GM12878 (cell line): ENCODE results near the gene ZNF823. TPM values are rescaled to one million over a fixed set of nuclear protein-coding genes. Genes with fewer than 3 reads are reported as not detected.

ENCODE experiments used
- ATAC-seq: fragments of 200-7000 bp; cut with Tn5 transposase; 3 replicates; pipeline ENCODE4 v1.9.1; 2020; ENCODE audit warnings: mild to moderate bottlenecking, moderate library complexity
- BruUV-seq: library from RNA; stranded (reverse); fragments of 400-500 nt; replicated peaks from 2 replicates; lab custom pipeline; 2021; lab: Mats Ljungman, UMichigan
- CTCF ChIA-PET: fragments of 300-600 bp; sonication (Branson Sonifier 250); formaldehyde crosslinking; extraction: SDS; loops from one replicate; lab custom pipeline; 2021; ENCODE audit warnings: inconsistent platforms; lab: Yijun Ruan, JAX
- POLR2A ChIA-PET: fragments of 350-600 bp; formaldehyde crosslinking; extraction: SDS; loops from one replicate; lab custom pipeline; 2021; ENCODE audit warnings: inconsistent platforms; lab: Charles Lee
- RAD21 ChIA-PET: fragments of 300-600 bp; sonication (Branson Sonifier 250); formaldehyde crosslinking; loops from one replicate; lab custom pipeline; 2023; ENCODE audit warnings: antibody characterized with exemption; ENCODE audit not compliant: unreplicated experiment; lab: Charles Lee
- SMC1A ChIA-PET: fragments of 300-600 bp; sonication (Branson Sonifier 250); formaldehyde crosslinking; loops from one replicate; lab custom pipeline; 2023; ENCODE audit not compliant: unreplicated experiment, uncharacterized antibody; lab: Charles Lee
- DNase-seq: peaks from one replicate; pipeline ENCODE4 v3.0.0-alpha.2; 2011; ENCODE audit warnings: low read depth, low spot score
- FAIRE-seq: peaks from 3 replicates; lab custom pipeline; 2011; peaks lifted over from hg19 to GRCh38; lab: Jason Lieb, UNC
- H2AFZ ChIP-seq: 2 replicates; pipeline ENCODE4 v1.6.0; 2011; ENCODE audit warnings: low read depth, low read length, control low read depth; ENCODE audit not compliant: control insufficient read depth
- H3K27ac ChIP-seq: 2 replicates; pipeline ENCODE4 v1.5.1; 2011; ENCODE audit warnings: control low read depth; ENCODE audit not compliant: control insufficient read depth, insufficient read depth
- H3K27me3 ChIP-seq, 2 experiments: replicated peaks in 1 of 2; 2 replicates each; pipeline versions ENCODE4 v1.6.0 to v1.6.1; 2011; ENCODE audit warnings: low read length in 1 of 2; ENCODE audit not compliant: control insufficient read depth in 2 of 2, insufficient read depth in 2 of 2
- H3K36me3 ChIP-seq, 2 experiments: 2 replicates each; pipeline ENCODE4 v1.5.1; 2011; ENCODE audit warnings: low read length in 1 of 2; ENCODE audit not compliant: control insufficient read depth in 2 of 2, insufficient read depth in 2 of 2
- H3K4me1 ChIP-seq: 2 replicates; pipeline ENCODE4 v1.6.1; 2011; ENCODE audit warnings: mild to moderate bottlenecking, low read length, moderate library complexity, mixed read lengths; ENCODE audit not compliant: control insufficient read depth, insufficient read depth
- H3K4me2 ChIP-seq: 2 replicates; pipeline ENCODE4 v1.6.0; 2011; ENCODE audit warnings: control low read depth; ENCODE audit not compliant: control insufficient read depth, insufficient read depth
- H3K4me3 ChIP-seq: fragments of 200-600 bp; sonication (generic); 2 replicates; pipeline ENCODE4 v1.5.1; 2016
- H3K79me2 ChIP-seq: 2 replicates; pipeline ENCODE4 v1.6.0; 2011; ENCODE audit warnings: low read length; ENCODE audit not compliant: control insufficient read depth, insufficient read depth
- H3K9ac ChIP-seq: 2 replicates; pipeline ENCODE4 v1.8.0; 2011; ENCODE audit warnings: low read length, control low read depth, mixed read lengths; ENCODE audit not compliant: control insufficient read depth, insufficient read depth
- H3K9me3 ChIP-seq: replicated peaks from 3 replicates; pipeline ENCODE4 v1.5.1; 2011; ENCODE audit warnings: mild to moderate bottlenecking, low read length; ENCODE audit not compliant: control insufficient read depth, insufficient read depth
- H4K20me1 ChIP-seq: 2 replicates; pipeline ENCODE4 v1.6.0; 2011; ENCODE audit not compliant: control insufficient read depth, insufficient read depth
- ATF7 ChIP-seq: fragments of 450-650 bp; IDR thresholded peaks from 2 replicates; pipeline ENCODE4 v1.6.1; 2016; ENCODE audit warnings: low read depth, mild to moderate bottlenecking
- BMI1 ChIP-seq: fragments of 450-650 bp; IDR thresholded peaks from 2 replicates; pipeline ENCODE4 v1.6.1; 2016; ENCODE audit warnings: mild to moderate bottlenecking, moderate library complexity, borderline replicate concordance
- GATAD2B ChIP-seq: fragments of 450-650 bp; conservative IDR thresholded peaks from 2 replicates; pipeline ENCODE4 v1.6.1; 2017; ENCODE audit warnings: low read depth, mild to moderate bottlenecking, moderate library complexity
- HDAC6 ChIP-seq: fragments of 200-600 bp; sonication (generic); IDR thresholded peaks from one replicate; pipeline ENCODE4 v1.8.0; 2017; ENCODE audit warnings: antibody characterized with exemption; ENCODE audit not compliant: unreplicated experiment
- HSF1 ChIP-seq: fragments of 150-350 bp; IDR thresholded peaks from 2 replicates; pipeline ENCODE4 v1.6.1; 2014; ENCODE audit warnings: mild to moderate bottlenecking, low read depth, low read length
- NKRF ChIP-seq: fragments of 450-650 bp; conservative IDR thresholded peaks from 2 replicates; pipeline ENCODE4 v1.6.1; 2017; ENCODE audit warnings: mild to moderate bottlenecking, moderate library complexity
- POLR2AphosphoS5 ChIP-seq: IDR thresholded peaks from 2 replicates; pipeline ENCODE4 v1.6.1; 2011; ENCODE audit warnings: mild to moderate bottlenecking, low read length, inconsistent platforms
- RUNX3 ChIP-seq: IDR thresholded peaks from 2 replicates; pipeline ENCODE4 v1.6.1; 2012; ENCODE audit warnings: low read length, inconsistent platforms
- SPI1 ChIP-seq: IDR thresholded peaks from 2 replicates; pipeline ENCODE4 v1.6.1; 2011; ENCODE audit warnings: low read depth, mild to moderate bottlenecking, low read length, moderate library complexity, borderline replicate concordance; ENCODE audit not compliant: insufficient read depth
- TARDBP ChIP-seq: IDR thresholded peaks from 2 replicates; pipeline ENCODE4 v1.6.1; 2016; ENCODE audit warnings: borderline replicate concordance
- ZBTB40 ChIP-seq: fragments of 450-650 bp; IDR thresholded peaks from 2 replicates; pipeline ENCODE4 v1.6.1; 2016; ENCODE audit warnings: mild to moderate bottlenecking, moderate library complexity, borderline replicate concordance
- WGBS: methylation state at CpG from one replicate; pipeline ENCODE4 v1.1.6; 2016; ENCODE audit warnings: low lambda C conversion rate; ENCODE audit not compliant: insufficient replicate concordance, insufficient coverage; ENCODE audit errors: missing lambda C conversion rate; 5-methylcytosine and 5-hydroxymethylcytosine counted together
- in situ Hi-C: fragments of 300-500 bp; cut with MboI; formaldehyde crosslinking; loops from 9 replicates; pipeline ENCODE4 v1.14.3; 2018; ENCODE audit warnings: mixed read lengths
- intact Hi-C: fragments of 100-400 bp; cut with micrococcal nuclease; formaldehyde crosslinking; loops from one replicate; pipeline ENCODE4 v1.14.2; 2022; ENCODE audit not compliant: unreplicated experiment
- polyA plus RNA-seq, 11 experiments: library from polyadenylated mRNA; depleted of rRNA in 4 of 11; unstranded in 6 of 11; stranded (reverse) in 5 of 11; fragments of >200 nt; fragmentation: Nextera tagmentation in 4 of 11; fragmentation: Illumina TruSeq in 1 of 11; extraction: Ambion mirVana in 4 of 11; extraction: Trizol in 1 of 11; gene quantifications; 1 replicate in 1 of 11; 2 replicates in 10 of 11; pipeline versions ENCODE4 v1.2.1 to v1.2.3, GENCODE V29; 2011 to 2016; ENCODE audit warnings: inconsistent platforms in 2 of 11, missing spikeins in 2 of 11, low read depth in 1 of 11
- total RNA-seq, 4 experiments: library from RNA; depleted of rRNA in 3 of 4; stranded (reverse); fragments of >200 nt in 3 of 4; fragmentation: Illumina TruSeq in 1 of 4; extraction: Trizol in 1 of 4; gene quantifications; 2 replicates each; pipeline versions ENCODE4 v1.2.1 to v1.2.3, GENCODE V29; 2013 to 2021

ZNF823 gene
- total and polyA plus RNA-seq, 10 of the 15 experiments (the other 5 are each of a cell fraction or from before 2014, with no cell fraction given), result 3.3 to 8.0 (median 4.5) TPM

GRCh38 chr19:11759805-11760204 is 21.1 kb upstream of the ZNF823 start:
- Histone ChIP-seq H3K4me1 (no peaks in the 10 kb centered on the region), H3K4me2 (no peak overlapping the region), H3K4me3 (no peak overlapping the region), H3K36me3 (no peaks in the 10 kb centered on the region), H4K20me1 (no peaks in the 10 kb centered on the region), H3K79me2 (no peaks in the 10 kb centered on the region), H3K9ac (no peak overlapping the region), H2AFZ (no peak overlapping the region), H3K9me3 (peaks cover 4% of the 10 kb centered on the region), H3K27me3 (no peaks in the 10 kb centered on the region), H3K27ac (no peak overlapping the region)
- SMC1A ChIA-PET, result no interaction called here
- CTCF ChIA-PET, result no interaction called here
- TF ChIP-seq RUNX3, result no peak
- no peak for TF ChIP-seq SPI1
- TF ChIP-seq TARDBP, result no peak
- TF ChIP-seq ATF7, result no peak
- TF ChIP-seq GATAD2B, result no peak
- in situ Hi-C loops, result no loop called here
- no peak for FAIRE-seq
- POLR2A ChIA-PET, result no interaction called here
- no peak for DNase-seq
- RAD21 ChIA-PET, result no interaction called here
- ATAC-seq, result no peak
- BruUV-seq, result no TSS peak
- 55% methylated on average over 7 of the region's 7 CpGs for WGBS
- intact Hi-C loops, result no loop called here

GRCh38 chr19:11756965-11757364 is 18.2 kb upstream of the ZNF823 start:
- no peaks in the 10 kb centered on the region for H4K20me1 ChIP-seq
- no TSS peak for BruUV-seq
- H3K4me1 ChIP-seq, result no peaks in the 10 kb centered on the region
- ChIA-PET CTCF (no interaction called here), RAD21 (no interaction called here), POLR2A (no interaction called here), SMC1A (interaction anchor here (2.2 kb wide), 1 partner anchor 11 kb away, joined by 4 read pairs; no protein-coding TSS in a partner anchor)
- no peak overlapping the region for H3K4me3 ChIP-seq
- in situ Hi-C loops (no loop called here), intact Hi-C loops (no loop called here)
- H3K4me2 ChIP-seq, result no peak overlapping the region
- H3K27me3 ChIP-seq, result no peaks in the 10 kb centered on the region
- H3K9me3 ChIP-seq, result peaks cover 4% of the 10 kb centered on the region
- DNase-seq (no peak), ATAC-seq (no peak), FAIRE-seq (no peak)
- WGBS, result 88% methylated on average over 1 of the region's 1 CpG
- no peaks in the 10 kb centered on the region for H3K36me3 ChIP-seq
- no peak overlapping the region for H2AFZ ChIP-seq
- no peak overlapping the region for H3K9ac ChIP-seq
- H3K79me2 ChIP-seq, result no peaks in the 10 kb centered on the region
- no peak overlapping the region for H3K27ac ChIP-seq
- no peak for TF ChIP-seq POLR2AphosphoS5
- no peak for TF ChIP-seq HDAC6
- no peak for TF ChIP-seq ZBTB40
- TF ChIP-seq HSF1, result no peak
- TF ChIP-seq BMI1, result no peak
- no peak for TF ChIP-seq NKRF
